Thyroid gland (tissue), 4 donors: Measurements from ENCODE around the gene PCNX1. TPM values are rescaled to one million over a fixed set of nuclear protein-coding genes. Genes with fewer than 3 reads are reported as not detected.
"Not testable (repeated sequence)": the region's sequence is repeated elsewhere in the genome, so short reads cannot be mapped to it uniquely, and the experiment has no call there.

ENCODE experiments used
- DNase-seq, 2 donors: peaks; one replicate each; pipeline ENCODE4 v3.0.0-alpha.2; 2019
- H3K27ac ChIP-seq, 3 donors: fragments of 200-600 bp; sonication (generic); 1 replicate in 2 of 3; 2 replicates in 1 of 3; pipeline ENCODE4 v1.5.1; 2016 to 2019; ENCODE audit warnings: mild to moderate bottlenecking in 1 of 3, moderate library complexity in 1 of 3
- H3K27me3 ChIP-seq: fragments of 200-600 bp; sonication (generic); one replicate; pipeline ENCODE4 v1.5.1; 2019
- H3K36me3 ChIP-seq, 2 donors: fragments of 200-600 bp; sonication (generic); one replicate each; pipeline ENCODE4 v1.5.1; 2016 to 2019
- H3K4me1 ChIP-seq, 2 donors: fragments of 200-600 bp; sonication (generic); one replicate each; pipeline ENCODE4 v1.5.1; 2017 to 2019
- H3K4me3 ChIP-seq, 3 donors: fragments of 200-600 bp; sonication (generic); replicated peaks in 1 of 3; 1 replicate in 2 of 3; 2 replicates in 1 of 3; pipeline ENCODE4 v1.5.1; 2016; ENCODE audit warnings: mild to moderate bottlenecking in 1 of 3
- H3K9me3 ChIP-seq: fragments of 200-600 bp; sonication (generic); one replicate; pipeline ENCODE4 v1.5.1; 2017
- POLR2A ChIP-seq, 2 donors: fragments of 450-650 bp; IDR thresholded peaks; one replicate each; pipeline ENCODE4 v1.6.1; 2017; ENCODE audit warnings: antibody characterized with exemption in 2 of 2, mild to moderate bottlenecking in 2 of 2, moderate library complexity in 1 of 2
- WGBS, 2 donors: methylation state at CpG; one replicate each; pipeline ENCODE4 v1.1.5; 2017; 5-methylcytosine and 5-hydroxymethylcytosine counted together
- intact Hi-C: fragments of 100-400 bp; cut with DNase I; formaldehyde crosslinking; loops from one replicate; pipeline ENCODE4 v1.15.1; 2023
- total RNA-seq, 4 donors: library from RNA; depleted of rRNA; stranded (reverse); fragments of >200 nt; gene quantifications; one replicate each; pipeline ENCODE4 v1.2.3, GENCODE V29; 2016
- TF ChIP-seq, protein P1 (sequence below), 6 experiments: fragments of 200-600 bp in 3 of 6; fragments of 450-650 bp in 3 of 6; sonication (generic) in 3 of 6; IDR thresholded peaks; one replicate each; pipeline ENCODE4 v1.5.1; 2016 to 2019; ENCODE audit warnings: antibody characterized with exemption in 6 of 6, mild to moderate bottlenecking in 2 of 6, inconsistent platforms in 1 of 6, moderate library complexity in 1 of 6

PCNX1 gene
- total RNA-seq, 4 donors from 2014 or later, result 43.8 to 78.5 (median 69.7) TPM

DNA sequence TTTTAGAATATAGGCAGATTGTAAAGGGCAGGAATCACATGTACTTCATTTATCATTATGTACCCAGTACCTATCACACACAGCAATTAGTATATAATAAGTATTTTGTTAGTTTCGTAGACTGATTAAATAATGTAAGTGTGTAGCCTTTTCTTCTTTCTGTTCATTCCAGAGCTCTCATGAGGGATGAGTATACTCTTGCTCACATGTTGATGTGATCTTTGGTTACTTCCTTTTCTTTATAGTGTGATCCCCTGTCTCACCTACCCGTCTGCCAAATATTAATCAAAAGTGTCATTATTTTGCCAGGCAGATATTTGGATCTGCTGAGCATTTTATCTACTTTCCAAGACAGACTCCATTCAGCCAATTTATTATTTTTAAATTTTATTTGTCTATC is 156.1 kb downstream of the PCNX1 start:
- TF ChIP-seq, protein P1, sequence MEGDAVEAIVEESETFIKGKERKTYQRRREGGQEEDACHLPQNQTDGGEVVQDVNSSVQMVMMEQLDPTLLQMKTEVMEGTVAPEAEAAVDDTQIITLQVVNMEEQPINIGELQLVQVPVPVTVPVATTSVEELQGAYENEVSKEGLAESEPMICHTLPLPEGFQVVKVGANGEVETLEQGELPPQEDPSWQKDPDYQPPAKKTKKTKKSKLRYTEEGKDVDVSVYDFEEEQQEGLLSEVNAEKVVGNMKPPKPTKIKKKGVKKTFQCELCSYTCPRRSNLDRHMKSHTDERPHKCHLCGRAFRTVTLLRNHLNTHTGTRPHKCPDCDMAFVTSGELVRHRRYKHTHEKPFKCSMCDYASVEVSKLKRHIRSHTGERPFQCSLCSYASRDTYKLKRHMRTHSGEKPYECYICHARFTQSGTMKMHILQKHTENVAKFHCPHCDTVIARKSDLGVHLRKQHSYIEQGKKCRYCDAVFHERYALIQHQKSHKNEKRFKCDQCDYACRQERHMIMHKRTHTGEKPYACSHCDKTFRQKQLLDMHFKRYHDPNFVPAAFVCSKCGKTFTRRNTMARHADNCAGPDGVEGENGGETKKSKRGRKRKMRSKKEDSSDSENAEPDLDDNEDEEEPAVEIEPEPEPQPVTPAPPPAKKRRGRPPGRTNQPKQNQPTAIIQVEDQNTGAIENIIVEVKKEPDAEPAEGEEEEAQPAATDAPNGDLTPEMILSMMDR (IDR thresholded peaks at IDR 0.05), result no peak
- no peak for TF ChIP-seq POLR2A (IDR thresholded peaks at IDR 0.05)
- Histone ChIP-seq H3K27me3 (no peaks in the 10 kb centered on the region), H3K36me3 (peaks cover 15 to 16% of the 10 kb centered on the region in 2 donors), H3K27ac (no peak overlapping the region), H3K4me3 (no peak overlapping the region), H3K9me3 (no peaks in the 10 kb centered on the region), H3K4me1 (no peaks in the 10 kb centered on the region)
- WGBS, 2 donors, result 89 to 92% methylated on average over 2 of the region's 2 CpGs
- DNase-seq, result no peak
- intact Hi-C loops, result no loop called here

DNA sequence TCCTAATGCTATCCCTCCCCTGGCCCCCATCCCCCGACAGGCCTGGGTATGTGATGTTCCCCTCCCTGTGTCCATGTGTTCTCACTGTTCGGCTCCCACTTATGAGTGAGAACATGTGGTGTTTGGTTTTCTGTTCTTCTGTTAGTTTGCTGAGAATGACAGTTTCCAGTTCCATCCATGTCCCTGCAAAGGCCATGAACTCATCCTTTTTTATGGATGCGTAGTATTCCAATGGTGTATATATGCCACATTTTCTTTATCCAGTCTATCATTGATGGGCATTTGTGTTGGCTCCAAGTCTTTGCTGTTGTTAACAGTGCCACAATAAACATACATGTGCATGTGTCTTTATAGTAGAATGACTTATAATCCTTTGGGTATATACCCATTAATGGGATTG is 157.5 kb downstream of the PCNX1 start:
- DNase-seq, intact Hi-C loops, H3K27me3 ChIP-seq, H3K4me1 ChIP-seq, H3K9me3 ChIP-seq, H3K4me3 ChIP-seq, H3K27ac ChIP-seq: not testable (repeated sequence)
- WGBS, 2 donors, result 97 to 99% methylated on average over 3 of the region's 3 CpGs
- H3K36me3 ChIP-seq, result peaks cover 14 to 15% of the 10 kb centered on the region in 2 donors

DNA sequence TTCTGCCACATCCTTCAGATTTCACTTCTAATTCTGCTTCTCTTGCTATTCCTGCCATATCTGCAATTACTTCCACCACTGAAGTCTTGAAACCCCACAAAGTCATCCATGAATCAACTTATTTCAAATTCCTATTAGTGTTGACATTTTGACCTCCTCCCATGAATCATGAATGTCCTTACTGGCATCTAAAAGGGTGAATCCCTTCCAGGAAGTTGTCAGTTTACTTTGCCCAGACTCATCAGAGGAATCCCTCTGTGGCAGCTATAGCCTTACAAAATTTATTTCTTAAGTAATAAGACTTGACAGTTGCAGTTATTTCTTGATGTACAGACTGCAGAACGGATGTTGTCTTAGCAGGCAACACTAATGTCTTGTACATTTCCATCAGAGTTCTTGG is 162.9 kb downstream of the PCNX1 start:
- Histone ChIP-seq H3K36me3 (peaks cover 15 to 21% of the 10 kb centered on the region in 2 donors), H3K4me3 (no peak overlapping the region), H3K27ac (no peak overlapping the region), H3K9me3 (no peaks in the 10 kb centered on the region), H3K4me1 (no peaks in the 10 kb centered on the region), H3K27me3 (no peaks in the 10 kb centered on the region)
- WGBS, 2 donors, result 82 to 96% methylated on average over 1 of the region's 1 CpG
- no peak for TF ChIP-seq POLR2A (IDR thresholded peaks at IDR 0.05)
- TF ChIP-seq, protein P1 (IDR thresholded peaks at IDR 0.05), result no peak
- no peak for DNase-seq
- intact Hi-C loops, result no loop called here

DNA sequence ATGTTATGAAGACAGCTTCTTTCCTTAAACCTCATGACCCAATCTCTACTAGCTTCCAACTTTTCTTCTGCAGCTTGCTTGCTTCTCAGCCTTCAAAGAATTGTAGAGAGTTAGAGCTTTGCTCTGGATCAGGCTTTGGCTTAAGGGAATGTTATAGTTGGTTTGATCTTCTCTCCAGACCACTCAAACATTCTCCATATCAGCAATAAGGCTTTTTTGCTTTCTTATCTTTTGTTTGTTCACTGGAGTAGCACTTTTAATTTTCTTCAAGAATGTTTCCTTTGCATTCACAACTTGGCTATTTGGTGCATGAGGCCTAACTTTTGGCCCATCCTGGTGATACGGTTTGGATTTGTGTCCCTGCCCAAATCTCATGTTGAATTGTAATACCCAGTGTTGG is 163.8 kb downstream of the PCNX1 start:
- Histone ChIP-seq H3K9me3 (no peaks in the 10 kb centered on the region), H3K4me1 (no peaks in the 10 kb centered on the region), H3K27me3 (no peaks in the 10 kb centered on the region), H3K4me3 (no peak overlapping the region), H3K36me3 (peaks cover 20 to 23% of the 10 kb centered on the region in 2 donors), H3K27ac (no peak overlapping the region)
- TF ChIP-seq POLR2A (IDR thresholded peaks at IDR 0.05), result no peak
- TF ChIP-seq, protein P1 (IDR thresholded peaks at IDR 0.05), result no peak
- intact Hi-C loops, result no loop called here
- DNase-seq, result no peak
- 79 to 85% methylated on average over 1 of the region's 1 CpG for WGBS, 2 donors

DNA sequence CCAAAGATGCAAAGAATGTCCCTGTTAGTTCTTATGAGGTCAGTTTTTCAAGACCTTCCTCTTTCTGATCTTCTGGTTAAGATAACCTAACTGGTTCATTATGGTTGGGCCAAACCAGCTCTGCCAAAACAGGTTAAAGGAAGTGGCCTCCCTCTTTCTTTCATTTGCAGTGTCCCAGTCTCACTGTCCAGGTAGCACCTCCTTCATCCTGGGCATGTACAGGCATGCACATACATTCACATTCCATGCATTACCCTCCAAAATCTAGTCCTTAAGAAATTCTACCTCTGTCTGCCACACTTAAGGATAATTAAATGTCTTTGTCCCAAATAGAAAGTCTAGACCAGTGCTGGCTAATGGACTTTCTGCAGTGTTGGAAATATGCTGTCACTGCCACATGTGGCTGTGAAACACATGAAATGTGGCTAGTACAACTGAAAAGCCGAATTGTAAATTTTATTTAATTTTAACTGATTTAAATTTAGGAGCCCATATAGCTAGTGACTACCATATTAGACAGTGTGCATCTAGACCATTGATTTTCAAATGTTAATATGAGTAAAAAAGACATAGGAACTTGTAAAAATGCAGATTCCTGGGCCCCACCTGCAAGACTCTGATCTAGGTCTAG is 169.3 kb downstream of the PCNX1 start:
- intact Hi-C loops, result no loop called here
- 95 to 100% methylated on average over 1 of the region's 1 CpG for WGBS, 2 donors

More for the DNA sequence above, 169.3 kb downstream of the PCNX1 start:
- Histone ChIP-seq H3K4me1 (no peaks in the 10 kb centered on the region), H3K27ac (no peak overlapping the region), H3K27me3 (no peaks in the 10 kb centered on the region), H3K4me3 (no peak overlapping the region), H3K9me3 (no peaks in the 10 kb centered on the region), H3K36me3 (peaks cover 40 to 47% of the 10 kb centered on the region in 2 donors)
- DNase-seq, result no peak
- TF ChIP-seq, protein P1 (IDR thresholded peaks at IDR 0.05), result no peak
- no peak for TF ChIP-seq POLR2A (IDR thresholded peaks at IDR 0.05)
